HepG2 (cell line): ENCODE measurements around the gene PHEX. TPM values are rescaled to one million over a fixed set of nuclear protein-coding genes. Genes with fewer than 3 reads are reported as not detected.

Experiments used
- ATAC-seq: fragments of 200-7000 bp; cut with Tn5 transposase; 3 replicates; pipeline ENCODE4 v1.9.1; 2020; ENCODE audit warnings: mild to moderate bottlenecking, moderate library complexity
- BruUV-seq: library from RNA; stranded (reverse); fragments of 400-500 nt; replicated peaks from 2 replicates; lab custom pipeline; 2021; lab: Mats Ljungman, UMichigan
- CTCF ChIA-PET: fragments of 300-600 bp; formaldehyde crosslinking; extraction: SDS; loops from one replicate; lab custom pipeline; 2021; ENCODE audit warnings: low total read pairs, inconsistent platforms, low intra/inter-chr PET ratio; lab: Yijun Ruan, JAX
- POLR2A ChIA-PET: fragments of 350-600 bp; sonication (Branson Sonifier 250); formaldehyde crosslinking; loops from one replicate; lab custom pipeline; 2020; ENCODE audit warnings: antibody characterized with exemption, inconsistent platforms; lab: Yijun Ruan, JAX
- DNase-seq: peaks from one replicate; pipeline ENCODE4 v3.0.0-alpha.2; 2015; ENCODE audit warnings: low spot score
- FAIRE-seq: peaks from 3 replicates; lab custom pipeline; 2011; peaks lifted over from hg19 to GRCh38; lab: Jason Lieb, UNC
- H2AFZ ChIP-seq: one replicate; pipeline ENCODE4 v1.6.1; 2011; ENCODE audit warnings: low read length, inconsistent platforms
- H3K27ac ChIP-seq: fragments of 300-600 bp; 3 replicates; pipeline ENCODE4 v1.8.0; 2011; ENCODE audit warnings: mixed run types, mild to moderate bottlenecking, mixed read lengths, low read length, inconsistent platforms; ENCODE audit not compliant: insufficient read depth; ENCODE audit errors: extremely low read length
- H3K27me3 ChIP-seq, 2 experiments: fragments of 200-600 bp in 1 of 2; 2 replicates in 1 of 2; 3 replicates in 1 of 2; pipeline versions ENCODE4 v1.6.0 to v1.8.0; 2011; ENCODE audit warnings: low read length in 2 of 2, mild to moderate bottlenecking in 2 of 2, moderate library complexity in 2 of 2, inconsistent platforms in 1 of 2; ENCODE audit not compliant: insufficient read depth in 2 of 2, control insufficient read depth in 1 of 2
- H3K36me3 ChIP-seq, 2 experiments: fragments of 200-600 bp in 1 of 2; replicated peaks in 1 of 2; 2 replicates in 1 of 2; 3 replicates in 1 of 2; pipeline versions ENCODE4 v1.5.1 to v1.8.0; 2011; ENCODE audit warnings: low read length in 2 of 2, inconsistent platforms in 1 of 2; ENCODE audit not compliant: insufficient read depth in 2 of 2, control insufficient read depth in 1 of 2
- H3K4me1 ChIP-seq: 2 replicates; pipeline ENCODE4 v1.5.1; 2012; ENCODE audit warnings: low read length, inconsistent platforms; ENCODE audit not compliant: insufficient read depth
- H3K4me2 ChIP-seq: 2 replicates; pipeline ENCODE4 v1.6.0; 2011; ENCODE audit warnings: low read depth, low read length, inconsistent platforms
- H3K4me3 ChIP-seq, 3 experiments: fragments of 200-600 bp in 1 of 3; sonication (generic), shearing (Covaris generic) in 1 of 3; replicated peaks in 1 of 3; 2 replicates each; pipeline ENCODE4 v1.5.1; 2011 to 2016; ENCODE audit warnings: low read length in 3 of 3, inconsistent platforms in 2 of 3, low read depth in 2 of 3, mild to moderate bottlenecking in 2 of 3, control low read depth in 1 of 3, mixed read lengths in 1 of 3; ENCODE audit not compliant: insufficient read depth in 1 of 3
- H3K79me2 ChIP-seq: one replicate; pipeline ENCODE4 v1.6.1; 2011; ENCODE audit warnings: low read length, inconsistent platforms; ENCODE audit not compliant: insufficient read depth
- H3K9ac ChIP-seq: 2 replicates; pipeline ENCODE4 v1.6.0; 2011; ENCODE audit warnings: mild to moderate bottlenecking, low read depth, low read length, inconsistent platforms; ENCODE audit not compliant: insufficient read depth
- H3K9me3 ChIP-seq: 2 replicates; pipeline ENCODE4 v1.5.1; 2012; ENCODE audit warnings: mild to moderate bottlenecking, low read length
- H4K20me1 ChIP-seq: 2 replicates; pipeline ENCODE4 v1.6.0; 2011; ENCODE audit warnings: inconsistent platforms, mild to moderate bottlenecking, low read length, moderate library complexity; ENCODE audit not compliant: insufficient read depth
- CBX1 ChIP-seq: IDR thresholded peaks from one replicate; pipeline ENCODE4 v1.6.1; 2016; ENCODE audit warnings: antibody characterized with exemption, low read depth
- FOXK2 ChIP-seq: fragments of 450-650 bp; IDR thresholded peaks from 2 replicates; pipeline ENCODE4 v1.6.1; 2016
- HHEX ChIP-seq: IDR thresholded peaks from 2 replicates; pipeline ENCODE4 v1.6.1; 2016; ENCODE audit warnings: control low read depth
- HIC2 ChIP-seq: sonication (generic); formaldehyde crosslinking; IDR thresholded peaks from 2 replicates; pipeline ENCODE4 v1.9.0; 2022; ENCODE audit warnings: low read depth, missing genetic modification reagents
- ISL2 ChIP-seq: sonication (generic); formaldehyde crosslinking; IDR thresholded peaks from 2 replicates; pipeline ENCODE4 v1.5.0; 2020; ENCODE audit warnings: missing genetic modification reagents
- PHB2 ChIP-seq: fragments of 450-650 bp; IDR thresholded peaks from 2 replicates; pipeline ENCODE4 v1.6.1; 2018; ENCODE audit not compliant: partially characterized antibody
- PHF5A ChIP-seq: IDR thresholded peaks from one replicate; pipeline ENCODE4 v1.6.1; 2018; ENCODE audit warnings: low read depth, missing genetic modification reagents; ENCODE audit not compliant: unreplicated experiment
- PRPF4 ChIP-seq: fragments of 200-400 bp; formaldehyde crosslinking; IDR thresholded peaks from 2 replicates; pipeline ENCODE4 v1.6.1; 2016; ENCODE audit warnings: low read length, low read depth; ENCODE audit not compliant: poor library complexity, severe bottlenecking
- RORA ChIP-seq: sonication (generic); formaldehyde crosslinking; IDR thresholded peaks from 2 replicates; pipeline ENCODE4 v1.5.0; 2020; ENCODE audit warnings: mild to moderate bottlenecking, missing genetic modification reagents, moderate library complexity
- TCF7L2 ChIP-seq: IDR thresholded peaks from 2 replicates; pipeline ENCODE4 v1.6.1; 2011; ENCODE audit warnings: mild to moderate bottlenecking, low read depth, low read length, moderate library complexity
- ZNF121 ChIP-seq: sonication (generic); formaldehyde crosslinking; IDR thresholded peaks from 2 replicates; pipeline ENCODE4 v1.5.0; 2020; ENCODE audit warnings: mild to moderate bottlenecking, missing genetic modification reagents
- ZNF20 ChIP-seq: sonication (generic); formaldehyde crosslinking; IDR thresholded peaks from 2 replicates; pipeline ENCODE4 v1.4.0; 2020; ENCODE audit warnings: mild to moderate bottlenecking, moderate library complexity, missing genetic modification reagents
- ZNF33B ChIP-seq: sonication (generic); formaldehyde crosslinking; IDR thresholded peaks from 2 replicates; pipeline ENCODE4 v1.5.1; 2020; ENCODE audit warnings: mild to moderate bottlenecking, missing genetic modification reagents
- ZNF44 ChIP-seq: sonication (generic); formaldehyde crosslinking; IDR thresholded peaks from 2 replicates; pipeline ENCODE4 v1.5.1; 2020; ENCODE audit warnings: mild to moderate bottlenecking, missing genetic modification reagents
- ZNF550 ChIP-seq: sonication (generic); formaldehyde crosslinking; IDR thresholded peaks from 2 replicates; pipeline ENCODE4 v1.4.0; 2020; ENCODE audit warnings: mild to moderate bottlenecking, missing genetic modification reagents, borderline replicate concordance
- ZNF558 ChIP-seq: sonication (generic); formaldehyde crosslinking; IDR thresholded peaks from 2 replicates; pipeline ENCODE4 v1.9.0; 2022; ENCODE audit warnings: mild to moderate bottlenecking, missing genetic modification reagents, borderline replicate concordance
- ZNF678 ChIP-seq: sonication (generic); formaldehyde crosslinking; IDR thresholded peaks from 2 replicates; pipeline ENCODE4 v1.4.0; 2020; ENCODE audit warnings: mild to moderate bottlenecking, missing genetic modification reagents
- ZNF713 ChIP-seq: sonication (generic); formaldehyde crosslinking; IDR thresholded peaks from 2 replicates; pipeline ENCODE4 v1.4.0; 2020; ENCODE audit warnings: mild to moderate bottlenecking, missing genetic modification reagents
- ZNF816 ChIP-seq: sonication (generic); formaldehyde crosslinking; IDR thresholded peaks from 2 replicates; pipeline ENCODE4 v1.8.0; 2022; ENCODE audit warnings: missing genetic modification reagents, mild to moderate bottlenecking, borderline replicate concordance
- ZNF891 ChIP-seq: sonication (generic); formaldehyde crosslinking; IDR thresholded peaks from 2 replicates; pipeline ENCODE4 v1.5.0; 2020; ENCODE audit warnings: mild to moderate bottlenecking, missing genetic modification reagents
- WGBS: methylation state at CpG from one replicate; pipeline ENCODE4 v1.1.6; 2017; ENCODE audit warnings: low lambda C conversion rate; 5-methylcytosine and 5-hydroxymethylcytosine counted together
- in situ Hi-C: cut with HindIII; loops from 2 replicates; pipeline ENCODE4 v1.10.0; 2017; ENCODE audit warnings: low pct_unique_long_range_greater_than_20kb; ENCODE audit not compliant: extremely low pct_ligation_motif_present
- intact Hi-C: fragments of 100-400 bp; cut with micrococcal nuclease; formaldehyde crosslinking; loops from one replicate; pipeline ENCODE4 v1.10.0; 2022; ENCODE audit not compliant: unreplicated experiment
- polyA plus RNA-seq, 8 experiments: library from polyadenylated mRNA; depleted of rRNA in 3 of 8; stranded (reverse) in 7 of 8; unstranded in 1 of 8; fragments of >200 nt; fragmentation: Illumina TruSeq in 4 of 8; extraction: Trizol in 4 of 8; gene quantifications; 2 replicates each; pipeline versions ENCODE4 v1.2.1 to v1.2.3, GENCODE V29; 2011 to 2016; ENCODE audit warnings: low read depth in 4 of 8, missing spikeins in 1 of 8, mixed read lengths in 1 of 8; ENCODE audit not compliant: insufficient read depth in 1 of 8
- total RNA-seq, 5 experiments: library from RNA; depleted of rRNA; stranded (reverse); fragments of >200 nt; fragmentation: Illumina TruSeq; extraction: Trizol; gene quantifications; 2 replicates each; pipeline ENCODE4 v1.2.3, GENCODE V29; 2016; ENCODE audit warnings: low read depth in 1 of 5
- TF ChIP-seq, protein P1 (sequence below): sonication (generic); formaldehyde crosslinking; IDR thresholded peaks from 2 replicates; pipeline ENCODE4 v1.4.0; 2020; ENCODE audit warnings: mild to moderate bottlenecking, missing genetic modification reagents
- TF ChIP-seq, protein P2 (sequence below): sonication (generic); formaldehyde crosslinking; IDR thresholded peaks from 2 replicates; pipeline ENCODE4 v1.4.0; 2020; ENCODE audit warnings: mild to moderate bottlenecking, low read depth, missing genetic modification reagents

PHEX gene
- total and polyA plus RNA-seq, 2 of the 13 experiments (the other 11 are each of a cell fraction or from before 2014, with no cell fraction given) = 0.01 to 0.27 TPM

DNA sequence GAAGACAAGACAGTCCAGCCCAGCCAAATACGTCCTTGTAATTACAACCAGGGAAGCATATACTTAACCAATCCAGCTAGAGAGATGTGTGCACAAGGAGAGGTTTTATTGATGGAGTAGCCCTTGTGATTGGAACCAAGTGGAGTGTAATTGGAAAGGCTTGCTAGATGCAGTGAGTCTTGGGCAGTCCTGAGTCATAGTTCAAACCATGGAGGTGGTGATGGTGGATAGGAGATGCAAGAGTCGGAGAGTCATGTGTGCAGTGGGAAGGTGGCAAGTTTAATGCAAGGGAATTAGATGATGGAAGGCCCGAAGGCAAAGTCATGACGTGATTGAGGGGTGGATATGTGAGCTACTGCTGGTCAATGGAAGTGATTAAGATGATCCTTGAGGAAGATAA lies 63.7 kb downstream of the PHEX start (continued):
- TF ChIP-seq, protein P1, sequence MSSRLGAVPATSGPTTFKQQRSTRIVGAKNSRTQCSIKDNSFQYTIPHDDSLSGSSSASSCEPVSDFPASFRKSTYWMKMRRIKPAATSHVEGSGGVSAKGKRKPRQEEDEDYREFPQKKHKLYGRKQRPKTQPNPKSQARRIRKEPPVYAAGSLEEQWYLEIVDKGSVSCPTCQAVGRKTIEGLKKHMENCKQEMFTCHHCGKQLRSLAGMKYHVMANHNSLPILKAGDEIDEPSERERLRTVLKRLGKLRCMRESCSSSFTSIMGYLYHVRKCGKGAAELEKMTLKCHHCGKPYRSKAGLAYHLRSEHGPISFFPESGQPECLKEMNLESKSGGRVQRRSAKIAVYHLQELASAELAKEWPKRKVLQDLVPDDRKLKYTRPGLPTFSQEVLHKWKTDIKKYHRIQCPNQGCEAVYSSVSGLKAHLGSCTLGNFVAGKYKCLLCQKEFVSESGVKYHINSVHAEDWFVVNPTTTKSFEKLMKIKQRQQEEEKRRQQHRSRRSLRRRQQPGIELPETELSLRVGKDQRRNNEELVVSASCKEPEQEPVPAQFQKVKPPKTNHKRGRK (CRISPR knock-in tag) = no peak
- TF ChIP-seq ZNF891 = no peak

- BruUV-seq = no TSS peak
- H3K4me2 ChIP-seq = no peak overlapping the region
- 87% methylated on average over 1 of the region's 1 CpG for WGBS
- no peak overlapping the region for H3K27ac ChIP-seq
- DNase-seq (no peak), FAIRE-seq (no peak), ATAC-seq (no peak)
- CTCF ChIA-PET = no interaction called here
- H3K9me3 ChIP-seq = no peaks in the 10 kb centered on the region
- H3K4me3 ChIP-seq = no peak overlapping the region
- H3K4me1 ChIP-seq = no peaks in the 10 kb centered on the region
- no peak overlapping the region for H3K9ac ChIP-seq
- POLR2A ChIA-PET = no interaction called here
- no peaks in the 10 kb centered on the region for H3K27me3 ChIP-seq
- in situ Hi-C loops (no loop called here), intact Hi-C loops (no loop called here)
- no peak for TF ChIP-seq FOXK2
- no peak for TF ChIP-seq CBX1
- no peak for TF ChIP-seq ZNF121 (CRISPR knock-in tag)
- TF ChIP-seq ISL2 (CRISPR knock-in tag) = no peak
- no peak for TF ChIP-seq ZNF44 (CRISPR knock-in tag)
- TF ChIP-seq, protein P2, sequence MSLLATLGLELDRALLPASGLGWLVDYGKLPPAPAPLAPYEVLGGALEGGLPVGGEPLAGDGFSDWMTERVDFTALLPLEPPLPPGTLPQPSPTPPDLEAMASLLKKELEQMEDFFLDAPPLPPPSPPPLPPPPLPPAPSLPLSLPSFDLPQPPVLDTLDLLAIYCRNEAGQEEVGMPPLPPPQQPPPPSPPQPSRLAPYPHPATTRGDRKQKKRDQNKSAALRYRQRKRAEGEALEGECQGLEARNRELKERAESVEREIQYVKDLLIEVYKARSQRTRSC (CRISPR knock-in tag) = no peak
- TF ChIP-seq ZNF678 = no peak
- TF ChIP-seq HHEX (CRISPR knock-in tag) = no peak
- TF ChIP-seq ZNF550 = no peak
- no peak for TF ChIP-seq ZNF558 (CRISPR knock-in tag)
- no peak for TF ChIP-seq ZNF816 (CRISPR knock-in tag)
- TF ChIP-seq PHF5A = no peak
- no peak for TF ChIP-seq HIC2 (CRISPR knock-in tag)
- no peak for TF ChIP-seq PRPF4
- TF ChIP-seq ZNF20 = no peak
- TF ChIP-seq RORA (CRISPR knock-in tag) = no peak
- no peak for TF ChIP-seq TCF7L2
- no peak for TF ChIP-seq PHB2
- TF ChIP-seq ZNF713 (CRISPR knock-in tag) = no peak
- TF ChIP-seq ZNF33B (CRISPR knock-in tag) = no peak
- H4K20me1 ChIP-seq = no peaks in the 10 kb centered on the region
- H3K36me3 ChIP-seq = no peaks in the 10 kb centered on the region
- H2AFZ ChIP-seq = no peak overlapping the region
- H3K79me2 ChIP-seq = no peaks in the 10 kb centered on the region
Observed at GRCh38 chrX:22097012-22097694, 65.0 kb downstream of the PHEX start.
